ENCODE measurements around the gene THOC5. TPM values are rescaled to one million over a fixed set of nuclear protein-coding genes. Genes with fewer than 3 reads are reported as not detected.

THOC5 gene
- total and polyA plus RNA-seq, 12 donors, result 32.0 to 77.9 (median 39.0) TPM

DNA sequence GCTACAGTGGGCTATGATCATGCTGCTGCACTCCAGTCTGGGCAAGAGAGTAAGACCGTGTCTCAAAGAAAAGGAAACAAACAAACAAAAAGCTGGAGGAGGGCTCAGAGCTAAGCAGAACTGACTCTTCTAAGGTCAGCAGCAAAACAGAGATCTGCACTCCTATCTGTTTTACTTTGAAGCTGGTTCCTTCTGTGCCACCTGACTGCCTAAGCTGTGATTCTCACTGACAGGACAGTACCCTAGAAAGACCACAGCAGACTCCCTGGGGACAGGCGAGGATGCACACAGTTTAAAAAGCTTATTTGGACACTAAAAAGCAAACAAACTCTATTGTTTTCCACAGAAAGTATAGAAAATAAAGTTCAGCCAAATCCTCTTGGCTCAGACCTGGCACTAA lies 43.0 kb downstream of the THOC5 start:
- DNase-seq, result no peak
- WGBS, 2 donors, result 92 to 93% methylated on average over 2 of the region's 2 CpGs
- TF ChIP-seq, protein P1, sequence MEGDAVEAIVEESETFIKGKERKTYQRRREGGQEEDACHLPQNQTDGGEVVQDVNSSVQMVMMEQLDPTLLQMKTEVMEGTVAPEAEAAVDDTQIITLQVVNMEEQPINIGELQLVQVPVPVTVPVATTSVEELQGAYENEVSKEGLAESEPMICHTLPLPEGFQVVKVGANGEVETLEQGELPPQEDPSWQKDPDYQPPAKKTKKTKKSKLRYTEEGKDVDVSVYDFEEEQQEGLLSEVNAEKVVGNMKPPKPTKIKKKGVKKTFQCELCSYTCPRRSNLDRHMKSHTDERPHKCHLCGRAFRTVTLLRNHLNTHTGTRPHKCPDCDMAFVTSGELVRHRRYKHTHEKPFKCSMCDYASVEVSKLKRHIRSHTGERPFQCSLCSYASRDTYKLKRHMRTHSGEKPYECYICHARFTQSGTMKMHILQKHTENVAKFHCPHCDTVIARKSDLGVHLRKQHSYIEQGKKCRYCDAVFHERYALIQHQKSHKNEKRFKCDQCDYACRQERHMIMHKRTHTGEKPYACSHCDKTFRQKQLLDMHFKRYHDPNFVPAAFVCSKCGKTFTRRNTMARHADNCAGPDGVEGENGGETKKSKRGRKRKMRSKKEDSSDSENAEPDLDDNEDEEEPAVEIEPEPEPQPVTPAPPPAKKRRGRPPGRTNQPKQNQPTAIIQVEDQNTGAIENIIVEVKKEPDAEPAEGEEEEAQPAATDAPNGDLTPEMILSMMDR (IDR thresholded peaks at IDR 0.05), result no peak
- Histone ChIP-seq H3K36me3 (peaks cover 0 to 99% (median 35%) of the 10 kb centered on the region in 9 donors), H3K27me3 (no peaks in the 10 kb centered on the region), H3K4me3 (no peak overlapping the region), H3K4me1 (peaks cover 0 to 10% (median 0%) of the 10 kb centered on the region in 9 donors), H3K27ac (no peak overlapping the region), H3K9me3 (no peaks in the 10 kb centered on the region)
- intact Hi-C loops (cut with DNase I), result no loop called here
- no peak for ATAC-seq

DNA sequence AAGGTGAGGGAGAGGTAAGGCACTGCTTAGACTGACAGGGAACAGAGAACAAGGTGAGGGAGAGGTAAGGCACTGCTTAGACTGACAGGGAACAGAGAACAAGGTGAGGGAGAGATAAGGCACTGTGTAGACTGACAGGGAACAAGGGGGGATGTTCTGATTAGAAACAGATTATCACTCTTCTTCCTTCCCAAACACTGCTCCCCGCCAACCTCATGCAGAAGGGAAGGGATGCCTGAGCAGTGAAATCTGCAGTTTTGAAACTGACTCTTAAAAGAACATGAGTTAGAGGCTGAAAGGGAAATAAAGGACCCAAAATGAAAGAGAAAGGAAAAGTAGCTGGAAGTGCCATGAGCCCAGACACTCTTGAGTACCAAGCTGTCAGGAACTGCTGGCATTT lies 43.7 kb downstream of the THOC5 start:
- ATAC-seq, result no peak
- Histone ChIP-seq H3K27ac (no peak overlapping the region), H3K4me1 (peaks cover 0 to 10% (median 0%) of the 10 kb centered on the region in 9 donors), H3K4me3 (no peak overlapping the region), H3K27me3 (no peaks in the 10 kb centered on the region), H3K36me3 (peaks cover 0 to 97% (median 35%) of the 10 kb centered on the region in 9 donors), H3K9me3 (no peaks in the 10 kb centered on the region)
- TF ChIP-seq, protein P1 (IDR thresholded peaks at IDR 0.05), result no peak
- intact Hi-C loops (cut with DNase I), result no loop called here
- 67 to 92% methylated on average over 1 of the region's 1 CpG for WGBS, 2 donors
- DNase-seq, result no peak

GRCh38 chr22:29509298-29509697 lies 44.3 kb downstream of the THOC5 start:
- H3K27me3 ChIP-seq, result no peaks in the 10 kb centered on the region
- H3K9me3 ChIP-seq, result no peaks in the 10 kb centered on the region
- intact Hi-C loops (cut with DNase I), result no loop called here
- ATAC-seq, result peak in 3 of 8 donors; percentile 49 to 64 (median 54)
- DNase-seq, result peak in 1 of 2 donors; percentile 6
- H3K4me1 ChIP-seq, result peaks cover 0 to 13% (median 0%) of the 10 kb centered on the region in 9 donors
- TF ChIP-seq, protein P1 (IDR thresholded peaks at IDR 0.05), result no peak
- H3K4me3 ChIP-seq, result no peak overlapping the region
- peaks cover 0 to 92% (median 35%) of the 10 kb centered on the region in 9 donors for H3K36me3 ChIP-seq
- H3K27ac ChIP-seq, result no peak overlapping the region

- Histone ChIP-seq H3K36me3 (peaks cover 0 to 66% (median 21%) of the 10 kb centered on the region in 9 donors), H3K9me3 (no peaks in the 10 kb centered on the region), H3K27ac (no peak overlapping the region), H3K4me3 (no peak overlapping the region), H3K27me3 (no peaks in the 10 kb centered on the region), H3K4me1 (peaks cover 0 to 9% (median 6%) of the 10 kb centered on the region in 9 donors)
- intact Hi-C loops (cut with DNase I), result no loop called here
- TF ChIP-seq, protein P1 (IDR thresholded peaks at IDR 0.05), result no peak
- ATAC-seq, result peak in 5 of 8 donors; percentile 38 to 67 (median 54)
- peak in 1 of 2 donors; percentile 45 for DNase-seq
- whole genome bisulfite sequencing, 2 donors, result 52 to 56% methylated on average over 7 of the region's 7 CpGs
Measured at GRCh38 chr22:29503811-29504372, 49.7 kb downstream of the THOC5 start.
